BLaER1 treated with 17β-estradiol and CSF1 and Interleukin-3, amounts not matched to agents 10 nM and 100 nM (cell line): Measurements from ENCODE around the gene BSPRY.
"Not testable (repeated sequence)": the region's sequence is repeated elsewhere in the genome, so short reads cannot be mapped to it uniquely, and the experiment has no call there.

Experiments used
- H3K27ac ChIP-seq, 11 experiments: shearing (Covaris generic); formaldehyde crosslinking; 2 replicates each; pipeline ENCODE4 v1.8.1; 2022
- H3K27me3 ChIP-seq, 11 experiments: shearing (Covaris generic); formaldehyde crosslinking; 2 replicates each; pipeline ENCODE4 v1.8.1; 2022
- H3K36me3 ChIP-seq, 11 experiments: shearing (Covaris generic); formaldehyde crosslinking; 2 replicates each; pipeline ENCODE4 v1.8.1; 2022
- H3K4me1 ChIP-seq, 10 experiments: shearing (Covaris generic); formaldehyde crosslinking; 2 replicates each; pipeline ENCODE4 v1.8.1; 2022
- H3K4me2 ChIP-seq, 11 experiments: shearing (Covaris generic); formaldehyde crosslinking; 2 replicates each; pipeline ENCODE4 v1.8.1; 2022
- H3K4me3 ChIP-seq, 10 experiments: shearing (Covaris generic); formaldehyde crosslinking; 2 replicates each; pipeline ENCODE4 v1.8.1; 2022
- H3K9ac ChIP-seq, 11 experiments: shearing (Covaris generic); formaldehyde crosslinking; 2 replicates each; pipeline ENCODE4 v1.8.1; 2022
- H3K9me3 ChIP-seq, 11 experiments: shearing (Covaris generic); formaldehyde crosslinking; replicated peaks in 1 of 11; 2 replicates each; pipeline ENCODE4 v1.8.1; 2022
- H4K20me1 ChIP-seq, 11 experiments: shearing (Covaris generic); formaldehyde crosslinking; 2 replicates each; pipeline ENCODE4 v1.8.1; 2022
- Cebpa-rat ChIP-seq, 11 experiments: shearing (Covaris generic); IDR thresholded peaks; 2 replicates each; pipeline ENCODE4 v1.8.1; 2022

Gene BSPRY

GRCh38 chr9:113391917-113392316, 42.6 kb downstream of the BSPRY start:
- Histone ChIP-seq H3K4me3 (no peak overlapping the region), H3K27ac (no peak overlapping the region), H4K20me1 (peaks cover 0 to 13% (median 0%) of the 10 kb centered on the region in 11 experiments; a peak in 3 of 22 replicates), H3K4me2 (no peak overlapping the region), H3K4me1 (peaks cover 2 to 28% (median 16%) of the 10 kb centered on the region in 10 experiments; a peak in 16 of 20 replicates), H3K9ac (no peak overlapping the region), H3K9me3 (no peaks in the 10 kb centered on the region), H3K27me3 (no peaks in the 10 kb centered on the region), H3K36me3 (peaks cover 50 to 91% (median 74%) of the 10 kb centered on the region in 11 experiments)
- TF ChIP-seq Cebpa-rat (IDR thresholded peaks at IDR 0.05): no peak

GRCh38 chr9:113393281-113393680, 43.9 kb downstream of the BSPRY start:
- no peak overlapping the region for H3K4me2 ChIP-seq
- H3K4me1 ChIP-seq: peaks cover 4 to 28% (median 12%) of the 10 kb centered on the region in 10 experiments; a peak in 18 of 20 replicates
- H3K27ac ChIP-seq: no peak overlapping the region
- no peaks in the 10 kb centered on the region for H3K27me3 ChIP-seq
- no peak for TF ChIP-seq Cebpa-rat (IDR thresholded peaks at IDR 0.05)
- H3K9ac ChIP-seq: no peak overlapping the region
- peaks cover 42 to 78% (median 62%) of the 10 kb centered on the region in 11 experiments for H3K36me3 ChIP-seq
- no peaks in the 10 kb centered on the region for H3K9me3 ChIP-seq
- H4K20me1 ChIP-seq: peaks cover 0 to 16% (median 0%) of the 10 kb centered on the region in 11 experiments; a peak in 4 of 22 replicates
- H3K4me3 ChIP-seq: no peak overlapping the region

GRCh38 chr9:113395000-113395861, 45.9 kb downstream of the BSPRY start:
- no peak overlapping the region for H3K9ac ChIP-seq
- no peak overlapping the region for H3K27ac ChIP-seq
- peaks cover 10 to 40% (median 27%) of the 10 kb centered on the region in 10 experiments for H3K4me1 ChIP-seq
- H3K27me3 ChIP-seq: no peaks in the 10 kb centered on the region
- H4K20me1 ChIP-seq: peaks cover 0 to 24% (median 0%) of the 10 kb centered on the region in 11 experiments; a peak in 5 of 22 replicates
- H3K4me2 ChIP-seq: no peak overlapping the region
- no peaks in the 10 kb centered on the region for H3K9me3 ChIP-seq
- H3K4me3 ChIP-seq: no peak overlapping the region
- no peak for TF ChIP-seq Cebpa-rat (IDR thresholded peaks at IDR 0.05)
- peaks cover 24 to 58% (median 42%) of the 10 kb centered on the region in 11 experiments for H3K36me3 ChIP-seq

DNA sequence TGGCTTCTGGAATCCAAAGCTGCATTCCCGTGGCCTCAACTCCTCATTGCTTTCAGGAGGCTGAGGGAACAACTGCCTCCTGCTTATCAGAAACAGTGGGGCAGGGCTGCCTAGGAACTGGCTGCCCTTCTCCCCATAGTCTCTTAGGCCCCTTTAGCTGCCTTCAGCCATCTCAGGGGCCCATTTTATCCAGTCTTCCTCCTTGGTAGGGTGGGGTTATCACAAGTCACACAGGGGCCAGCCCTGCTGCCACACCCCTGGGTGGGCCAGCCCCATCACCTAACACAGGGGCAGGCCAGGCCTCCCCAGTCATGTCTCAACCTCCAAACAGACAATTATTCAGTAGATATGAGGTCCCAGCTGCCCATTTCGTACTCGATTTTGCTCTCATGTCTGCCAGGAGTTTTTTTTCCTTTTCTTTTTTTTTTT, 47.9 kb downstream of the BSPRY start:
- Histone ChIP-seq H3K9me3 (no peaks in the 10 kb centered on the region), H3K27me3 (no peaks in the 10 kb centered on the region), H3K4me1 (peaks cover 19 to 51% (median 37%) of the 10 kb centered on the region in 10 experiments), H3K27ac (no peak overlapping the region), H4K20me1 (peaks cover 0 to 24% (median 0%) of the 10 kb centered on the region in 11 experiments; a peak in 5 of 22 replicates), H3K9ac (peak overlapping the region in 3 of 11 experiments; percentile 10 to 45 (median 16); a peak in 3 of 22 replicates), H3K36me3 (peaks cover 4 to 38% (median 22%) of the 10 kb centered on the region in 11 experiments; a peak in 21 of 22 replicates), H3K4me3 (no peak overlapping the region), H3K4me2 (peak overlapping the region in 4 of 11 experiments; percentile 2 to 15 (median 8); a peak in 4 of 22 replicates)
- TF ChIP-seq Cebpa-rat (IDR thresholded peaks at IDR 0.05): no peak

GRCh38 chr9:113398796-113399195, 49.5 kb downstream of the BSPRY start:
- TF ChIP-seq Cebpa-rat (IDR thresholded peaks at IDR 0.05): no peak
- Histone ChIP-seq H3K4me1 (peaks cover 28 to 67% (median 48%) of the 10 kb centered on the region in 10 experiments), H3K4me2 (peak overlapping the region in 6 of 11 experiments; percentile 81 to 95 (median 91); a peak in 11 of 22 replicates)

DNA sequence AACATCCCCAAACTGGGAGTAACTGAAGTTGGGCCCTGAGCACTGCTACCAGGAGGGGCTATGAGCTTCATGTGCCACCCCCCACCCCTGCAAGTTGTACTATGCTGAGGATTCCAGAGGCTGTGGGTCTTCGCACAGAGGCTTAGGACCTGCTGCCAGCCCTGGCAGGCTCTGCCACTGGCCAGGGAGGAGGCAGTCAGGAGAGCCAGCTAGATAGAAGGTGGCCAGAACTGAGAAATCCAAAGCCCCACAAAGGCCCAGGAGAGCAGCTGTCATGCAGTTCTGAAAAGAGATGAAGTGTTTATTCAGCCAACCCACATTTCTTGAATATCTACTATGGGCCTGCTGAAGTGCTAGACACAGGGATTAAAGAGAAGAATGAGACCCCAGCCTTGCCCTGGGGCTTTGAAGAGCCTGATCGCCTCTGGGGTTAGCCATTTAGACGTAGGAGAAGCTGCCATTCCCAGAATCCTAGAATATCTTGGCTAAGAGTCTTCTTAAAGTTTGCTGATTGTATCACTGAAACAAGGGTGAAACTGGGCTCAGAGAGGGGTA, 50.4 kb downstream of the BSPRY start:
- Histone ChIP-seq H3K9ac (peak overlapping the region; percentile 64 to 83 (median 80); a peak in 19 of 22 replicates), H4K20me1 (peaks cover 0 to 24% (median 0%) of the 10 kb centered on the region in 11 experiments; a peak in 5 of 22 replicates), H3K4me3 (peak overlapping the region in 8 of 10 experiments; percentile 76 to 91 (median 86); a peak in 10 of 20 replicates), H3K27me3 (no peaks in the 10 kb centered on the region), H3K4me1 (peaks cover 37 to 76% (median 57%) of the 10 kb centered on the region in 10 experiments), H3K4me2 (peak overlapping the region; percentile 76 to 95 (median 86)), H3K36me3 (peaks cover 0 to 19% (median 8%) of the 10 kb centered on the region in 11 experiments; a peak in 9 of 22 replicates), H3K27ac (no peak overlapping the region), H3K9me3 (no peaks in the 10 kb centered on the region)
- no peak for TF ChIP-seq Cebpa-rat (IDR thresholded peaks at IDR 0.05)

More at GRCh38 chr9:113398796-113399195, 49.5 kb downstream of the BSPRY start:
- Histone ChIP-seq H3K4me3 (no peak overlapping the region), H3K27me3 (no peaks in the 10 kb centered on the region), H3K36me3 (peaks cover 0 to 24% (median 9%) of the 10 kb centered on the region in 11 experiments; a peak in 12 of 22 replicates), H3K9ac (peak overlapping the region in 6 of 11 experiments; percentile 1 to 83 (median 53); a peak in 2 of 22 replicates), H3K27ac (no peak overlapping the region), H4K20me1 (peaks cover 0 to 24% (median 0%) of the 10 kb centered on the region in 11 experiments; a peak in 5 of 22 replicates), H3K9me3 (no peaks in the 10 kb centered on the region)

DNA sequence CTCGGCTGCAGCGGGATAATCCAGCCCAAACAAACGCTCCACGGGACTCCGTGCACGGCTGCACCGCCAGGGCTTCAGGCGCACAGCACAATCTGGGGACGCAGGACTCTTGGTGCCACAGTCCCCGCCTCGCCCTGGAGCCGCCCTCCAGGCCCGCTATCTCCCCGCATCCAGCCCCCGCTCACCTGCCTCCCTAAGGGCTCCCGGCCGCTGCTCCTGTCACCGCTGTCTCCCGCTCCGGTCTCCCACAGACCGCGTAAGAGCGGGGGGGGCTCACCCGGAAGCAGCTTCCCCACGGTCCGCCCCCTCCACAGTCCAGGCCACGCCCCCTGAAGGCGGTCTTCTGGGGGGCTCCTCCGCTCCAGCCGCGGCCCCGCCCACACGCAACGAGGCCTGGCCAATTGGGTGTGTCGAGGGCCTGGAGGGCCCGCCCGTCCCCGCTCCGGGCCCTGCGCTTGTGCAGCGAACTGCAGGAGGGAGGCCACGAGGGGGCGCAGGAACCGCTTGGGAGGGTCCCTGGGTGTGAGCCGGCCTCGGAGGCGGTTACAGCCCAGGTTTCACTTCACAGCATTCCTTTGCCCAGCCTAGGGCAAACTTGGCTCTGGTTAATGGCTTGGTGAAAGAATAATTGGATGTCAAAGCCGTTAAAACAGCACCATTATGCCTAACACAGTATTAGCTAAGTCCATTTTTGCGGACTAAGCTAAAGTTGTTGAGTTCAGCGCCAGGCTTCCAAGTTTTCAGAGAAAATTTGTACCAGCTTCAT, 51.9 kb downstream of the BSPRY start, which contains the start of gene ALAD:
Gene ALAD (minus strand): TSS at position 258 of the 766 bp plus-strand sequence. CDS start 7,725 bp downstream, outside the sequence.
- H3K27me3 ChIP-seq: no peaks in the 10 kb centered on the region
- no peaks in the 10 kb centered on the region for H3K9me3 ChIP-seq
- TF ChIP-seq Cebpa-rat (IDR thresholded peaks at IDR 0.05): no peak
- H3K4me2 ChIP-seq: peak within 1 kb of the TSS; percentile 76 to 95 (median 86)
- H3K4me1 ChIP-seq: peaks cover 52 to 91% (median 72%) of the 10 kb centered on the region in 10 experiments
- peaks cover 0 to 12% (median 2%) of the 10 kb centered on the region in 11 experiments; a peak in 8 of 22 replicates for H3K36me3 ChIP-seq
- peaks cover 0 to 17% (median 0%) of the 10 kb centered on the region in 11 experiments; a peak in 6 of 22 replicates for H4K20me1 ChIP-seq
- peak within 1 kb of the TSS; percentile 64 to 83 (median 80) for H3K9ac ChIP-seq
- H3K27ac ChIP-seq: peak within 1 kb of the TSS in 10 of 11 experiments; percentile 31 to 84 (median 56); a peak in 18 of 22 replicates
- H3K4me3 ChIP-seq: peak within 1 kb of the TSS; percentile 76 to 91 (median 86)

DNA sequence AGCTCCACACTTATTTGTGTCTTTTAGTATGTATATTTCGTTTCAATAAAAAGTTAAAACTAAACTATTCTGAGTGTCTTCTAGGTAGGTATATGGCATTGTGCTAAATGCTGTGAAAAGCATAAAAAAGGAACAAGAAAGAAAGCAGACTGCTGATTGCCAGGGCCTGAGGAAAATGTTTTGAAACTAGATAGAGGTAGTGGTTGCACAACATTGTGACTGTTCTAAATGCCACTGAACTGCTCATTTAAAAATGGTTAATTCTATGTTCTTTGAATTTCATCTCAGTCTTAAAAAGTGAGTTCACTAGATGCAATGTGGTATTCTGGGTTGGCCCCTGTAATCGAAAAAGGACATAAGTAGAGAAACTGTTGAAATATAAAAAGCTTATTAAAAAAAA, 54.3 kb downstream of the BSPRY start:
- H3K4me2 ChIP-seq: peak overlapping the region; percentile 61 to 85 (median 79); a peak in 20 of 22 replicates
- peaks cover 0 to 24% (median 8%) of the 10 kb centered on the region in 11 experiments; a peak in 11 of 22 replicates for H4K20me1 ChIP-seq
- peak overlapping the region in 10 of 11 experiments; percentile 15 to 84 (median 63); a peak in 18 of 22 replicates for H3K27ac ChIP-seq
- H3K27me3 ChIP-seq: no peaks in the 10 kb centered on the region
- peaks cover 72 to 91% (median 83%) of the 10 kb centered on the region in 10 experiments for H3K4me1 ChIP-seq
- peaks cover 15 to 30% (median 17%) of the 10 kb centered on the region in 11 experiments for H3K36me3 ChIP-seq
- H3K9ac ChIP-seq: peak overlapping the region in 6 of 11 experiments; percentile 14 to 57 (median 42); a peak in 10 of 22 replicates
- H3K4me3 ChIP-seq: no peak overlapping the region
- no peaks in the 10 kb centered on the region for H3K9me3 ChIP-seq
- TF ChIP-seq Cebpa-rat (IDR thresholded peaks at IDR 0.05): peak in 6 of 11 experiments; percentile 22 to 87 (median 47); a peak in 10 of 22 replicates

GRCh38 chr9:113406353-113406752, 57.0 kb downstream of the BSPRY start:
- Histone ChIP-seq H4K20me1 (peaks cover 0 to 37% (median 0%) of the 10 kb centered on the region in 11 experiments; a peak in 9 of 22 replicates), H3K4me2 (peak overlapping the region in 8 of 11 experiments; percentile 10 to 94 (median 58); a peak in 9 of 22 replicates), H3K9ac (peak overlapping the region in 7 of 11 experiments; percentile 3 to 98 (median 28); a peak in 7 of 22 replicates), H3K36me3 (peaks cover 21 to 40% (median 26%) of the 10 kb centered on the region in 11 experiments), H3K27ac (peak overlapping the region in 7 of 11 experiments; percentile 13 to 84 (median 62); a peak in 12 of 22 replicates), H3K4me1 (peaks cover 62 to 81% (median 74%) of the 10 kb centered on the region in 10 experiments)
- H3K27me3 ChIP-seq, H3K9me3 ChIP-seq, H3K4me3 ChIP-seq: not testable (repeated sequence)

DNA sequence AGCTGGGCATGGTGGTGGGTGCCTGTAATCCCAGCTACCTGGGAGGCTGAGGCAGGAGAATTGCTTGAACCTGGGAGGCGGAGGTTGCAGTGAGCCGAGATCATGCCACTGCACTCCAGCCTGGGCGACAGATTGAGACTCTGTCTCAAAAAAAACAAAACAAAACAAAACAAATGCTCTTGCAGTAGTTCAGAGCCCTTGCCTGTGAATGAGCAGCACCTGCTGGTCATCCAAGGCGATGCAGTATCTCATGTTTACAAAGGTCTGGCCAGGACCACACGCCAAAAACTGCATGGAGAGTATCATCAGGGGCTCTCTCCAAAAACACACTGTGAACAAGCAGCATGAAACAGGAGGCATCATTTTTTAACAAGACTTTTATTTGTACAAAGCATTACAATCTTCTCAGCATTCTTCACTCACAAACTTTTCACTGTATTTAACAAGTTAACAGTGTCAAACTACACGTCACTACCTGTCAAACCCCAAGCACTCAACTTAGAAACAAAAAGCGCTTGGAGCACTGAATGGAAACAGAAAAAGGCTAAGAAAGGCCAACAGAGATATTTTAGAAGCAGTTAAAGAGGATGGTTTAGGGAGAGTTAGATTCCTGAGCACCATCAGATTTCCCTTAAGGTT, 57.7 kb downstream of the BSPRY start:
- H3K9me3 ChIP-seq, H3K4me3 ChIP-seq, H3K27me3 ChIP-seq: not testable (repeated sequence)
- Histone ChIP-seq H3K4me2 (peak overlapping the region; percentile 14 to 94 (median 86); a peak in 18 of 22 replicates), H3K4me1 (peaks cover 63 to 82% (median 75%) of the 10 kb centered on the region in 10 experiments), H4K20me1 (peaks cover 0 to 37% (median 0%) of the 10 kb centered on the region in 11 experiments; a peak in 9 of 22 replicates), H3K27ac (peak overlapping the region in 8 of 11 experiments; percentile 2 to 97 (median 58); a peak in 8 of 22 replicates), H3K9ac (peak overlapping the region; percentile 90 to 99 (median 98); a peak in 18 of 22 replicates), H3K36me3 (peaks cover 21 to 40% (median 26%) of the 10 kb centered on the region in 11 experiments)
